Mucosa of rectum (tissue), 2 donors: ENCODE results near the gene TSPAN32.

Source experiments
- H3K27ac ChIP-seq, 2 donors: one replicate each; pipeline ENCODE4 v1.7.0; 2013; ENCODE audit warnings: inconsistent platforms in 2 of 2, low read depth in 2 of 2, low read length in 2 of 2
- H3K27me3 ChIP-seq, 2 donors: one replicate each; pipeline ENCODE4 v1.7.0; 2013; ENCODE audit warnings: low read length in 2 of 2; ENCODE audit not compliant: control insufficient read depth in 2 of 2, insufficient read depth in 2 of 2
- H3K36me3 ChIP-seq, 2 donors: one replicate each; pipeline ENCODE4 v1.7.0; 2013; ENCODE audit warnings: low read length in 2 of 2; ENCODE audit not compliant: control insufficient read depth in 2 of 2, insufficient read depth in 2 of 2
- H3K4me1 ChIP-seq, 2 donors: one replicate each; pipeline ENCODE4 v1.7.0; 2013; ENCODE audit warnings: low read length in 2 of 2, mild to moderate bottlenecking in 1 of 2; ENCODE audit not compliant: control insufficient read depth in 2 of 2, insufficient read depth in 2 of 2
- H3K4me3 ChIP-seq, 2 donors: one replicate each; pipeline ENCODE4 v1.7.0; 2013; ENCODE audit warnings: low read length in 2 of 2
- H3K9ac ChIP-seq, 2 donors: one replicate each; pipeline ENCODE4 v1.7.0; 2013; ENCODE audit warnings: low read length in 2 of 2, low read depth in 1 of 2, mild to moderate bottlenecking in 1 of 2
- H3K9me3 ChIP-seq, 2 donors: one replicate each; pipeline ENCODE4 v1.7.0; 2013; ENCODE audit warnings: low read length in 2 of 2; ENCODE audit not compliant: control insufficient read depth in 2 of 2
- donor health status: healthy.
- donor health status: Normal muscosa, but diverticular disease.

TSPAN32 gene

DNA sequence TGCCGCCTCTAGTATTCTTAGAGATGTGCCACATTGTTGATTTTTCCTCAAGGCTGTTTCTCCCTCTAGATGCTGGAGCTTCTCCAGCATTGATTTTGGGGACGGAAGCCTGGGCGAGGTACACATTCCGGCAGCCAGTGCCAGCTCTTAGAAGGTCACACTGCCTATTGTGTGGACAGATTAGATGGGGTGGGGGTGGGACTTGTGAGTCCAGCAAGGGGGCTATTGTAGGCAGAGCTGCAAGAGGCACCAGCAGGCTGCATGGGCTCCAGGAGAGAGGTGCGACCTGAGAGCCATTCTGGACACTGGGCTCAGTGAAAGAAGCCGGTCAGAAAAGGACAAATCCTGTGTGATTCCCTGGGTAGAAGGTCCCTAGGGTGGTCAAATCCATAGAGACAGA lies 12.5 kb upstream of the TSPAN32 start:
- Histone ChIP-seq H3K4me3 (no peak overlapping the region), H3K36me3 (no peaks in the 10 kb centered on the region)

DNA sequence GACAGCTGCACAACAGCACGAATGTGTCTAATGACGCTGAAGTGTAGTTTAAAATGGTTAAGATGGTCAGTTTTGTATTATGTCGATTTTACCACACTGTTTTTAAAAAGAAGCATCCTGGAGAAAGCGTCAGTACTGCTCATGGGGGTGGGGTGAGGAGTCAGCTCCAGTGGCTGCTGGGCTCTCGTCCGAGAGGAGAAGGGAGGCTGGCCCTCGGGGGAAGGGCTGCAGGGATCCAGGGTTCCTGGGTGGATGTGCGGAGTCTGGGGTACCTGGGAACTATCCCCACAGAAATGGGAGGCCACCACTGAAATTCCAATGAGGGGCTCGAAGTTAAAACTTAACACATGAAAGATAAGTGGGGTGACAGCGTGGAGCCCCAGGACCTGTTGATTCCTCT lies 12.0 kb upstream of the TSPAN32 start:
- Histone ChIP-seq H3K4me1 (peaks cover 0 to 5% of the 10 kb centered on the region in 2 donors), H3K27ac (no peak overlapping the region), H3K9ac (no peak overlapping the region), H3K4me3 (no peak overlapping the region), H3K36me3 (no peaks in the 10 kb centered on the region), H3K27me3 (peaks cover 0 to 4% of the 10 kb centered on the region in 2 donors), H3K9me3 (no peaks in the 10 kb centered on the region)

More for the DNA sequence above, 12.5 kb upstream of the TSPAN32 start:
- Histone ChIP-seq H3K27ac (no peak overlapping the region), H3K9me3 (no peaks in the 10 kb centered on the region), H3K27me3 (peaks cover 0 to 4% of the 10 kb centered on the region in 2 donors), H3K4me1 (peaks cover 0 to 5% of the 10 kb centered on the region in 2 donors), H3K9ac (no peak overlapping the region)

DNA sequence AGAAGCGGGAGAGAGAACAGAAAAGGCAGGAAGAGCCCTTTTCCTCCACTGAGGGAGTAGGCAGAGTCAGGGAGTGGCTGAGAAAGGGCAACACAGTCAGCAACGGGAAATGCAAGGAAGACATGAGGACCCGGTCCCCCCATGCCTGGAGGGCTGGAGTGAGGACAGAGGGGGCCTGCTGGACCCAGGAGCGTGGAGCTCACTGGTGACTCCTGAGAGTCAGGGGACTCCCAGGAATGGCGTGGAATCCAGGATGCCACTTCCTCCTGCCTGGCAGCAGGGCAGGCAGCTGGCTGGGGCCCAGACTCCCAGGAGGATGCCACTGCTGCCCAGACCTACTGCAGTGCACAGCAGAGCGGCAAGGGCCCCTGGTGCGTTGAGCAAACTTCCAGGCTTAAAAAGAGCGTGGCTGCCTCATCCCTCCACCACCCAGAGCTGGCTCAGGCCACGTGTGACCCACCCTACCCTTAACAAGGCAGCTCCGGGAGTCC lies 11.4 kb upstream of the TSPAN32 start:
- Histone ChIP-seq H3K36me3 (no peaks in the 10 kb centered on the region), H3K27me3 (peaks cover 0 to 4% of the 10 kb centered on the region in 2 donors), H3K9me3 (no peaks in the 10 kb centered on the region), H3K4me1 (peaks cover 0 to 5% of the 10 kb centered on the region in 2 donors), H3K27ac (no peak overlapping the region), H3K4me3 (no peak overlapping the region), H3K9ac (no peak overlapping the region)

DNA sequence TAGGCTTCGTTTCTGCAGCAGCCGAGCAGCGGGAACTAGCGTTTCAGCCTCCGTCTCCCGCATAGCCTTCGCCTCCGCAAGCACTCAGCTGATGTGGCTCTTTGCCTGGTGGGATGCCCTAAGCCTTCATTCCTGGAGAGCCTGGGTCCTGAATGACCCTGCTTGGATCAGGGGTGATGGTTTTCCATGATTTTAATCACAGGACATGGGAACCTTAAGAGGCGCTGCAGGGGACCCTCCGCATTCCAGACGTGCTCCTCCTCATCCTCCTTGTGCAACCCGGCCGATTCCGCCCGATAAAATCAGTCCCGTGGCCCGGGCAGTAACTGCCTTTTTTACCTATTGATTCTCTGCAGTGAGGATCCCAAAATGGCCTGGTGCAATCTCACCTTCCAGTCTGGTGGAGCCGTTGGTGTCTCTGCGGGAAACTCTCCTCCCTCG lies 8.3 kb upstream of the TSPAN32 start:
- Histone ChIP-seq H3K36me3 (no peaks in the 10 kb centered on the region), H3K4me3 (no peak overlapping the region), H3K9me3 (no peaks in the 10 kb centered on the region), H3K9ac (no peak overlapping the region), H3K4me1 (peaks cover 0 to 5% of the 10 kb centered on the region in 2 donors), H3K27me3 (peaks cover 0 to 2% of the 10 kb centered on the region in 2 donors), H3K27ac (no peak overlapping the region)

DNA sequence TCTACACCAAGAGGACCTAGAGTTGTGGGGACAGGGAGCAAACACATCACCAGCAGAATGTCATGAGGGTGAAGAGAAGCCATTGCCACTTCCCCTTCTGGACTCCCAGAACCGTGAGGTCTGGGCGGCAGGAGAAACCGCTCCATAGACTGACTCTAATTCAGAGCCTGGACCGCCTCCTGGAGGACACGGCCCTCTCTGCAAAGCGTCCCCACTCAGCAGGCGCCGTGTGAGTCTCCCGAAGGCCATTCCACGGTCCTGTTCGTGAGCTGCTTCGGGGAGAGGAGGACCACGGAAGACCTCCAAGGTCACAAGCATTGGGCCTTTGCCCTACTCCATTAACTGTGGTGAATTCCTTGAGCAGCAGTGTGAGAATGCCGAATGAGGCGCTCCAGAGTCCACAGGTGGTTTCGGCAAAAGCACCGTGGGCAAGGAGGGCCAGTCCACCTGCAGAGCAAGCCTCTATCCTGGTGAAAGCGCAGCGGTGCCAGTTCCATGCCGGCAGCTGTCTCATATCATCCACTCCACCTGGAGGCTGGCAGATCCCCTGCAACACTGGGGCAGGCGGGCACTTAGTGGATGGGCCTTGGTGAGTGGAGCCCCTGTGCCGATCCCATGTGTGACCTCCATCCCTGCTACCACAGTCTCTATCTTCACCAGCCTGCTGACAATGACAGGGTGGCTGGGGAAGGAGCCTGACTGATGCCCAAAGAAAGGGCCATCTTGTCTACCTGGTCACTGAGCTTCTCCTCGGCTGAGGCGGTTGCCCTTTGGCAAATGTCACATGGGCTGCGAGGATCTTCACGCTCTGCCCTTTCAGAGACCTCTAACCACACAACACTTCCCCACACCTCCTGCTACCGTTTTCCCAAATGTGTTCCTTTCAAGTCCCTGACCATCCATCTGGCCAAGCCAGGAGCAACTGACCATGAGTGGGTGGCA lies 7.6 kb upstream of the TSPAN32 start:
- Histone ChIP-seq H3K4me1 (peaks cover 0 to 5% of the 10 kb centered on the region in 2 donors), H3K9ac (no peak overlapping the region), H3K4me3 (no peak overlapping the region), H3K9me3 (no peaks in the 10 kb centered on the region), H3K36me3 (no peaks in the 10 kb centered on the region), H3K27ac (no peak overlapping the region), H3K27me3 (no peaks in the 10 kb centered on the region)

DNA sequence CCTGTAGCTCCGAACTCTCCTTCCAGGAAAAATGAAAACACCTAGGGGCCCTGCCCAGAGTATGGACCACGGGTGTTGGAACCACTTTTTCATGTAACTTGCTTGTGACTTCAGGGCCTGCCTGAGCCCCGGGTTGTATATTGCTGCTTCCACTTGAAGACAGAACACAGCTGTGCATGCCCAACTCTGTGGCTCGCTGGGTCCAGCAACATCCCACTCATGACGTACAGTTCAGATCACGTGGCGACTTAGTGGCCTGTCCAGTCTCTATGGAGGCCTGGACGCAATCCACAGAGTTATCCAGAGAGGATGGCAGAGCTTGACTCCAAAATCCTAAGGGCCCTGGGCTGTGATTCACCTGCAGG lies 6.9 kb upstream of the TSPAN32 start:
- Histone ChIP-seq H3K9ac (no peak overlapping the region), H3K27ac (no peak overlapping the region), H3K9me3 (no peaks in the 10 kb centered on the region), H3K4me3 (no peak overlapping the region), H3K27me3 (no peaks in the 10 kb centered on the region), H3K36me3 (no peaks in the 10 kb centered on the region), H3K4me1 (peaks cover 2 to 5% of the 10 kb centered on the region in 2 donors)

DNA sequence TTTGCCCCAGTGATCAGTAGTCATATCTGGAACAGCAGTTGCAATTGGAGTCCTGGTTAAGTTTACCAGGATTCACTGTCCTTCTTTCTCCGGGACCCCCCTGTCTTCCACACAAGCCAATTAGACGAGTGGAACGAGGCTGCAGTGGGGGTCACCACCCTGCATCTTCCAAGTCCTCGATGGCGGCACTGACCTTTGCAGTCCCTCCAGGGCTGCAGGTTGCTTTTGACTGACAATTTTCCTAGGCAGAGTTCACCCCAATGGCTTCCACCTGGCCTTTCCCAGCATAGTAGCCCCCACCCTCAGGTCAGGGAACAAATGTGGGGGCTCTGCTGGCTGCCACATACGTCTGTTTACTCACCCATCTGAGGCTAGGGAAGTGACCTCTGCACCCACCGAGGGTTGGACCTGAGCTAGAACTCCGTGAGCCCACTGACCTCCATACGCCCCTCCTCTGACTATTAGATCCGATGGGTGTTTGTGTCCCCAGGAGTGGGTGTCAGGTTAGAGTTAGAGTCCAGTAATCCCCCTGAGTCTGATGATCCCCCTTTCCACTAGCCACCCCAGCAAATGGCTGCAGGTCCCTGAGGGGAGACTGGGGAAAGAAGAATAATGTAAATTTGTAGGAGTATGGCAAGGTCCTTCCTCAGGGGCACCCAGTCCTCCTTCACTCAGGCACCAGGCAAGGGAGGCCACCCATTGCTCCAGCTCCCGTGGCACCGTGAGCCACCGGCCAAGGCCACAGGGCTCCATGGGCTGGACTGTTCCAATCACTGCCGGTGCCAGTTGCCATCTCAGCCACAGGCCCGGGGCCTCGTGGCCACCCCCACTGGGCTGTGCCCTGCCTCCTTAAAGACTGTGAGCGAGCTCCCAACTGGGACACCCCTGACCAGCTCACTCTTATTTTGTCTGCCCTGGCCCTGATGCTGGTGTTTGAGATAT lies 5.6 kb upstream of the TSPAN32 start:
- no peaks in the 10 kb centered on the region for H3K9me3 ChIP-seq
- H3K36me3 ChIP-seq, result no peaks in the 10 kb centered on the region
- peaks cover 0 to 2% of the 10 kb centered on the region in 2 donors for H3K4me1 ChIP-seq
- no peak overlapping the region for H3K27ac ChIP-seq
- no peak overlapping the region for H3K9ac ChIP-seq
- no peaks in the 10 kb centered on the region for H3K27me3 ChIP-seq
- H3K4me3 ChIP-seq, result no peak overlapping the region

DNA sequence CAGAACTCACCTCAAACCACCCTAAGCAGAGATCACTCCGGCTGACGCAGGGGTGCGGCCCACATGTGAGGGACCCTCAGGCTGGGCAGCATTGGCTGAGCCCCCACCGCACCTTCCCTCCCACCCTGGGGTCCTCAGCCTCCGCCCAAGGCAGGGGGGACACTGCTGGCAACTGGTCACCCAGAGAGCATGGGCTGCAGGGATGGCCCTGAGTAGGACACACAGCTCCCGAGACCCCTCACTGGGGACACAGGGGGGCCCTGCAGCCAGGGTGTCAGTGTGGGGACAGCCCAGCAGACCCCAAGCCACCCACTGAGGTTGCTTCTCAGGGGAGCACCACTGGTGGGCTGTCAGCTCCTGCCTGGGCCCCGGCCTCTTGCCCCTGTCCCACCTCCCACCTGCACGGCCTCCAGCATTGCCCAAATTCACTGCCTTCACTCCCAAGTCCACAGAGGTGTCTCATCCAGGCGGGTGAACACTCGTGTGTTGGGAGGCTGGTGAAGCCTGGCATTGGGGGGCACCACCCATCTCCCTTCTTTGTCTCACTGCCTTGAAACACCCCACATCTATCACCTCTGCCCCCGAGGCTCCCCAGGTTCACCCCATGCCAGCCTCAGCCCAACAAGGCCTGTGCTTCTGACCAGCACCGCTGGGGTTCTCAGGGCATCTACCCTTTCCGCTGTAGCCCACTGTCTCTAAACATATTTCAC lies 4.7 kb upstream of the TSPAN32 start:
- no peaks in the 10 kb centered on the region for H3K9me3 ChIP-seq
- H3K27me3 ChIP-seq, result no peaks in the 10 kb centered on the region
- H3K36me3 ChIP-seq, result no peaks in the 10 kb centered on the region
- no peak overlapping the region for H3K27ac ChIP-seq
- H3K9ac ChIP-seq, result no peak overlapping the region
- peaks cover 0 to 2% of the 10 kb centered on the region in 2 donors for H3K4me1 ChIP-seq
- H3K4me3 ChIP-seq, result no peak overlapping the region

DNA sequence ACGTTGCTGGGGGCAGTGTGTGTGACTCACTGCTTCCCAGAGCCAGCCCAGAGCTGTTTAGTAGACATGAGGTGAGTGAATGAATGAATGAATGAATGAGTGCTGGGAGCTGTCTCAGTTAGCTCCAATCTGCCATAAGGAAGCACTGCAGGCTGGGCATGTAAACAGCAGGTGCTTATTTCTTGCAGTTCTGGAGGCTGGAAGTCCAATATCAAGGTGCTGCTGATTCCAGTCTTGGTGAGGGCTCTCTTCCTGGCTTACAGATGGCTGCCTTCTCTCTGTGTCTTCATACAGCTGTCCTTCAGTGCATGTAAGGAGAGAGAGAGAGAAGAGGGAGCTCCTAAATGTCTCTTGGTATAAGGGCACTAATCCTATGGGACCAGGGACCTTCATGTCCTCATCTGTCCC lies 4.2 kb upstream of the TSPAN32 start:
- Histone ChIP-seq H3K36me3 (no peaks in the 10 kb centered on the region), H3K27ac (no peak overlapping the region), H3K9me3 (no peaks in the 10 kb centered on the region), H3K27me3 (no peaks in the 10 kb centered on the region), H3K9ac (no peak overlapping the region), H3K4me1 (peaks cover 0 to 3% of the 10 kb centered on the region in 2 donors), H3K4me3 (no peak overlapping the region)
